HG02943 (cell line): ENCODE data around the gene AGPAT2.
"Not testable (repeated sequence)": the region's sequence is repeated elsewhere in the genome, so short reads cannot be mapped to it uniquely, and the experiment has no call there.

Source experiments
- ATAC-seq: cut with Tn5 transposase; IDR thresholded peaks from one replicate; pipeline ENCODE4 v1.9.1; 2021; ENCODE audit warnings: mild to moderate bottlenecking, low read depth, moderate library complexity; ENCODE audit not compliant: unreplicated experiment

Gene AGPAT2

DNA sequence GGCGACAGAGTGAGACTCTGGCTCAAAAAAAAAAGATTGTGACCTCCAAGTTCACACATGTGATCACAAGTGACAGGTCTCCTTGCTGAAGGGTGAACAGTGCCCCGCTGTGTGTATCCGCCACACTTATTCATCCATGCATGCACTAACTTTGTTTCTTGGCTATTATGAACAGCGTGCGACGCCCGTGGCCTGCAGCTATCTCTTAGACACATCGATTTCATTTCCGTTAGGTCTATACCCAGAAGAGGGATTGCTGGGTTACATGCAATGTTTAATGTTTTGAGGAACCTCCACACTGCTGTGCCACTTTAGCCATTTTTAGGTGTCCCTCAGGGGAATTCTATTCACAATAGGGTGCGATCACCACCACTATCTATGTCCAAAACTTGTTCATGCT, 36.6 kb downstream of the AGPAT2 start:
- ATAC-seq = no peak

DNA sequence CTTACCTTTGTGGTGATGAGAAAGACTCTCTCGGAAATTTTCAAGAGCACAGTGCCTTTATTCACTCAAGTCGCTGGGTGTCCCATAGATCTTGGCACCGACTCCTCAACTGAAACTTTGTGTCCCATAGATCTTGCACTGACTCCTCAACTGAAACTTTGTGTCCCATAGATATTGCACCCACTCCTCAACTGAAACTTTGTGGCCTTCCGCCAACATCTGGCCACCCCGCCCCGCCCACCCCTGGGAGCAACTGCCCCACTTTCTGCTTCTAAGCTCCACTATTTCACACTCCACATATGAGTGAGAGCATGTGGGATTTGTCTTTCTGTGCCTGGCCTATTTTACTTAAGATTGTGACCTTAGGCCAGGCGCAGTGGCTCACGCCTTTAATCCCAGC, 37.2 kb downstream of the AGPAT2 start:
- ATAC-seq = no peak

DNA sequence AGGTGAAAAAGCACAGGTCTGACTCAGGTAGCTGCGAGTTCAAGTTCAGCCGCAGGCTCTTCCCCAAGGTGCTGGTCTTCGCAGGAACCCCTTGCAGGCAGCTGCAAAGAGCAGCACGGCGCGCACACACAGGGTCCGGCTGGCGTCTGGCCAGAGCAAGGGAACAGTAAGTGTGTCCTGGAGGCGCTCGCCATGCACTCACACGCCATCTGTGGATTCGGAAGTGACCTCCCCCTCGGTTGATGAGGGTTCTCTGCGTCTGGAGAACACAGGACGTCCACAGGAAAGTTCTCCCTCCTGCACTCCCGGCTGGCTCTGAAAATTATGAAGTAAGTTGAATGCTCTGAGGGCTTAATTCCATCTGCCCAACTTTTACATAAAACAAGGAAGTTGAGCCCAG, 38.5 kb downstream of the AGPAT2 start:
- ATAC-seq = no peak

DNA sequence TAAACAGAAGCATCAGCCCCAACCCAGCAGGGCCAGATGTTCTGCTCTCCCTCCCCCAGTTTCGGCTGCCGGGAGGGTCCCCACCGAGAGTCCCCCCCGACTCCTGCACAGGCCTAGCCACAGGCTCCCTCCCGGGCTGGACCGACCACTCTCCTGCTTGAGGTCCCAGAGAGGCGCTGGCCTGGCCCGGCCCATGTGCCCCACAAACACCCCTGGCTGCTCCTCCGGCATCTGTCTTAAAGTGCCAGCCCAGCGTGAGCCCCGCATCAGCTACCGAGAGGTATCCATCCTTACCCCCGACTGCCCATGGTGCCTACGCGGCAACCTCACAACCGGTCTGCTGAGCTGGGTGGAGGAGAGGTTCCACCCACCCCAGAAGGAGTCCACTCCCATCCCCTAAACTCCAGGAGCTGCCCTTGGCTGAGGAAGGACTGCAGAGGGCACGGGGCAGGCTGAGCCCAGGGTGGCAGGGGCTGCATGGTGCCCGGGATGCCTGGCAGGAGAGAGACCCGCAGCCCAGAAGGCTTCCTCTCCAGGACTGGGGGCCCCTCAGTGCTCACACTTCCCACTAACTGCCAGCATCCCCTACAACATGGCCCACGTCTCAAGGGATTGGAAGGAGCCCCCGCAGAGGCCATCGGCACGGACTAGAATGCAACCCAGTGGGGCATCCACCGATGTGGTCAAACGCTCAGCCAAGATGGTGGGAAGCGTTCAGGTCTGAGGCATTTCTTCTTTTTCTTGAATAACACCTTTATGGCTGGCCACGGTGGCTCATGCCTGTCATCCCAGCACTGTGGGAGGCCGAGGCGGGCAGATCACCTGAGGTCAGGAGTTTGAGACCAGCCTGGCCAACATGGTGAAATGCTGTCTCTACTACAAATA, 40.2 kb downstream of the AGPAT2 start:
- ATAC-seq = no peak

DNA sequence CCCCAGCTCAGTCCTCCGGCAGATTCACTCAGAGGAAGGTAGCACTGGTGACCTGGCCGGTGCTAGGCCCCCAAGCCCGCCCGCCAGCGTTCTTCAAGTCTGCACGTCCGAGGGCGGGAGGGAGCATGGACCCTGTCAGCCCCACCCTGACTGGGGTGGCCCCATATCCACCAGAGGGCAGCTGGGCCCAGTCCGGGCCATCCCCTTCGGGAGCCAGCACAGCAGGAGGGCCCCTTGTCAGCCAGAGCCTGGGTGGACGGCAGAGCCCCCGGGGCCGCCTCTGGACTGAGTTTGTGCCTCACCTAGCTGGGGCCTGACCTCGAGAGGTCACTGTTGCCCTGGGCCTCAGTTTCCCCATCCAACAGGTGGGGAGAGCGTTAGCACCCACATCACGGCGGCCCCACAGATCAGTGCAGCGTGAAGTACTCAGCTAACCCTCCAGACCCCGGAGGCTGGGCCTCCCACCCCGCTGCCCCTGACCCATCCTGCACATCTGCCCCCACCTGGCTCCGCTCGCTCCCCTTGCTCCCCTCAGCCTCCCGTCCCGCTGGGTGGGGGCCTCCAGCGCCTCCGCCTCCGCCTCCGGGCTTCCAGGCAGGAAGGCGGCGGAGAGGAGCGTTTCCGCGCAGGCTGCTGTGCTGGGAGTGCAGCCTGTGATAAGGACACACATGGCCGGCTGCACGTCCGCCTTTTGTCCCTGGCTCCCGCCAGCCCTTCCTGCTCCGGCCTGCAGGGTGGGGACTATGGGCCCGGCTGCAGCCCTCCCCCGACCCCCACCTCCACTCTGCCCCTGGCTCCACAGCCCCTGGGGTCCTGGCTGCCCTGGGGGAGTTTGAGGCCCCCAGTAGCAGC, 41.1 kb downstream of the AGPAT2 start:
- ATAC-seq = no peak

DNA sequence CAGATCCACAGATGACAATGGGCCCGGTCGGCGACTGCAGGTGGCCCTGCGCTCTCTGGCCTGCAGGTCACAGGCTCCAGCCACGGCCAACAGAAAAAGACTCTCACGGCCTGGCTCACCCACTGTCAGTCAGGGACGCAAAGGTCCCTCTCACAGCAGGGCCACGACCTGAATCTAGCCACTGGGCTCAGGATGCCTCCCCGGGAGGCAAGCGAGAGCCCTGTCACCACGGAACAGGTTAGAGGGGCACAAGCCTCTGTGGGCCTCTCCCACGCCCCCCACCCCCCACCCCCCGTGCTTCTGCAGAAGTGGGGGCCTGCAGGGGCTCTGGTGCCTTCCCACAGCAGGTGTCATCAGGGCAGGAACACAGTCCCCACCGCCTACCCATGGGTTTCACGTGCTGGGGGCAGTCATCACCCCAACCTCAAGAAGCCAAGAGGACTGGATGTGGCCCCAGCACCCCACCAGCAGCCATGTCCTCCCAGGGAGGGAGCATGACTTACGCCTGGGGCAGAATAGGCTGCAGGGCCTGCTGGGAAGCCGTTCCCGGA, 41.8 kb downstream of the AGPAT2 start:
- ATAC-seq = no peak

DNA sequence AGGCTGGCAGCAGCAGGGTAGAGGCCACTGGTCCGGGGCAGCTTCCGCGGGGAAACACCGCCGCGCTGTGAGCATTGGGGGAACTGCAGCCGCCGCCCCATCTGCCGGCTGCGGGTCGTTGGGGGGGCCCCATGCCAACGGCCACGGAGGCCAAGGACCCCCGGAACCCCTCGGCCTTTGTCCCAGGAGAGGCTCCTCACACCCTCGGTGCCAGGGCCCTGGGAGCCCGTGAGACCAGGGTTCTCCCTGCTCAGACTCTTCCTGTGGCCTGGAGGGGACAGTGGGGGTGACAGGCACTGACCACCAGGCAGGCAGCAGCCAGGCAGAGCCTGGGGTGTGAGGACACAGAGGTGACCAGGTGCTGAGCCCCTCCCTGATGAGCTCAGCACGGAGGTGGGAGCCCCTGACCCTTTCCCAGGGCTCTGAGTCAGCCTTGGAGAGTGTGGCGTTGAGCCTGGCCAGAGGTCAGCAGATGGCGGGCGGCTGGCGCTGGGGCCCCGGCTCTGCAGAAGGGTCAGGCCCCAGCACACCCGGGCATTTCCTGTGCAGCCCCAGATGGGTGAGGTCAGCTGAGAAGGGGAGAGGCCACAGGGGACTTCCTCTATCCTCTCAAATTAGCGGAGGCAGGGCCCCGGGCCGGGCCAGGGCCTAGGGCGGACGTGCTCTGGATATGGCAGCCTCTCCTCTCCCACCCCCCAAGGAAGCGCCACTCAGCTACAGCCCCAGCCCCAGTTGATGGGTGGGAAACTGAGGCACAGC, 42.5 kb downstream of the AGPAT2 start:
- no peak for ATAC-seq

DNA sequence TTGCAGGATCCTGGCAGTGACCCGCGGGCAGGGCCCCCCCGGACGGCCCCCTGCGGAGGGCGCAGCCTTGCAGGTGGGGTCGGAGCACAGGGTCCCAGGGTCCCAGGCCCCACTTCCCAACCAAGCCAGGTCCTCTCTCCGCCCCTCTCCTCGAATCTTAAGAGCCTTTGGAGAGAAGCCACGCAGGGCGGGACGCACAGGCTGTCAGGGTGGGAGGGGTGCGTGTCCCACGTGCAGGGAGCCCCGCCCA, 43.0 kb downstream of the AGPAT2 start:
- no peak for ATAC-seq

DNA sequence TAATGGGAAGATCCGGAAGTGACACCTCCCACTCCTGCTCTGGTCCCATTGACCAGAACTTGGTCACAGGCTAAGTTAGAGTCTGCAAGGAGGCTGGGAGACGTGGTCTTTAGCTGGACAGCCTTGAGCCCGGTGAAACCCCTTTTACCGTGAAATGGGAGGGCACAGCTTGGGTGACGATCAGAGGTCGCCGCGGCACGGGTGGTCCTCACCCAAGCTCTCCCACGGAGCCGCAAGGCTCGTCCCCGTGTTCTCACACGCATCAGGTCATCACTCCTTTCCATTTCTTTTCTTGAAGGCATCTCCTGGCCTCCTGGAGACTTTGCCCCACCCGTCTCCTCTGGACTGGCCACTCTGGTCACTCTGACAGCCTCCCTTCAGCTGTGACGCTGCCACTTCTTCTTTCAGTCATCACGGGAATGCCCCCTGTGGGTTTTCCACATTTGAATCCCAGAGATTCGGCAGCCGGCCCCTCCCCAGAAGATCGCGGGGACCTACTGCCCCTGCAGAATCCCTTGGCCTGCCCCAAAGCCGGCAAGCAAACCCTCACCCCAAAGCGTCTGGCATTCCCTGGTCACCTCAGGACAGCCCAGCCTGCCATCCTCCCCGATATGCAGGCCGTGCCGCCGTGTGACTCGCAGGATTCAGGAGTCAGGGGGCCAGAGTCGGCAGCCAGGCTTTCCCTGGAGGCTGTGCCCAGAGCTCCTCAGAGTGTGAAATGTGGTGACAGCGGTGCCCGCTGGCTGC, 43.5 kb downstream of the AGPAT2 start:
- ATAC-seq = no peak

DNA sequence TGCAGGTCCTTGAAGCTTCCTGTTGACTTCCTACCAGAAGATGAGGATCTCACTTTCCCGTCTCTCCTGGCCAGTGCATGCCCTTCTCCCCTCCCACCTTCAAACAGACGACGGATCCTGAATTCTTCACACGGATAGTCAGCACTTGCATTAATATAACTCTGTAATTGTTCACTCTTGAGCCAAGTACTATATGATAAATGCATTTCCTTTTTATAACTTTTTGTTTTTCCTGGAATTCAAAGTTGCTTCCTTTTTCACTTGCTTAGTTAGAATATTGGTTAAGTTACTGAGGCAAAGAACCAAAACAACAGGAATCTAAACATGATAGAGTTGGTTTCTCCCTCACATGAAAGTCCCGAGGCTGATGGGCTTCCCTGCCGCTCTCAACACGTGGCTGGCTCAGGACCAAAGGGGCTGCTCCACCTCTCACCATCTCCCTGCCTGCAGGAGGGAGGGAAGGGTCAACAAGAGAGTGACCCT, 44.8 kb downstream of the AGPAT2 start:
- ATAC-seq = no peak

DNA sequence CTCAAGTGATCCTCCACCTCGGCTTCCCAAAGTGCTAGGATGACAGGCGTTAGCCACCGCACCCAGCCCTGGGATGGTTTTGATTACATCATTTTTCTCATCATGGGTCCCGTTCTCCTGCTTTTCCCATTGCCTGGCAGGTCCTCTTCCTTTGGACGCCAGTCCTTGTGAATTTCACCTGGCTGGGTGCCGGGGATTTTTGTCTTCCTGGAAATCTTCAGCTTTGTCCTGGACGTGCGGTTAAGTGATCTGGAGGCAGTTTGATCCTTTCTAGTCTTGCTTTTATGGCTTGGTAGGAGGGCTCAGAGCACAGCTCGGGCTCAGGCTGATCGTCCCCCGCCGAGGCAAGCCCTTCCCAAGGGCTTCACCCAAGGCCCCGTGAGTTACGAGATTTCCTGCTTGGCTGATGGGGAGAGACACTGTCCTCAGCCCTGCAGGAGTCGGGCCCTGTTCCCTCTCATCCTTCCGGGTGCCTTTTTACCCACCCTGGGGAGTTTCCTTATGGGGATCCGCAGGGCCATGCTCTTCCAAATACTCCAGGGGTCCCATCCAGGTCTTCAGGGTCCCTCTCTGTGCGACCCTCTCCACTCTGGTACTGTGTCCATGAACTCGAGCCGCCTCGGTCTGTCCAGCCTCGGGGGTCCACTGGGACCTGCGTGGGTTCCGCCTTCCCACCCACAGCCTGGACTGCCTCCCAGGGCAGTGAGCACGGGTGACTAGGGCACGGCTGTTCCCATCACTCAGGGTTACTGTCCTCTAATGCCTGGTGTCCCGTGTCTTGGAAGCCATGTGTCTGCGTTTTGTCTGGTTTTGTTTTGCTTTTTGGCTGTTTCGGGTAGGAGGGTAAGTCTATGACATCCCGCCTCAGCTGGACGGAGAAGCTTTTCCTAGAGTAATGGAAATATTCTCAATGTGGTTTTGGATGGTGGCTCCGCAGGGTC, 46.8 kb downstream of the AGPAT2 start:
- no peak for ATAC-seq

DNA sequence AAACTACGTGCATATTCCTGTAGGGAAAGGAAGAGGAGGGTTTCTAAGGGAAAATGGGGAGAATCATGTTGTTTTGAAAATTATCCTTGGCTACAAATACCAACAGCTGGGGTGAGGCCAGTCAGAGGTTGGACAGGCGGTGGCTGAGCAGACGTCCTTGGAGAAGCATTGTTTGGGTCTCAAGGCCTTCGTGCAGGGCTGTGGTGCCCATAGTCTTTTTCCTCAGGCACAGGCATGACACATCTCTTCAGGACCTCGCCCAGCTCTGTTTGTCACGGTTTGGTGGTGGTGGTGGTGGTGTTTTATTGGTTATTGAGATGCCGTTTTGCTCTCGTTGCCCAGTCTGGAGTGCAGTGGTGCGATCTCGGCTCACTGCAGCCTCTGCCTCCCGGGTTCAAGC, 52.4 kb downstream of the AGPAT2 start:
- ATAC-seq = no peak

DNA sequence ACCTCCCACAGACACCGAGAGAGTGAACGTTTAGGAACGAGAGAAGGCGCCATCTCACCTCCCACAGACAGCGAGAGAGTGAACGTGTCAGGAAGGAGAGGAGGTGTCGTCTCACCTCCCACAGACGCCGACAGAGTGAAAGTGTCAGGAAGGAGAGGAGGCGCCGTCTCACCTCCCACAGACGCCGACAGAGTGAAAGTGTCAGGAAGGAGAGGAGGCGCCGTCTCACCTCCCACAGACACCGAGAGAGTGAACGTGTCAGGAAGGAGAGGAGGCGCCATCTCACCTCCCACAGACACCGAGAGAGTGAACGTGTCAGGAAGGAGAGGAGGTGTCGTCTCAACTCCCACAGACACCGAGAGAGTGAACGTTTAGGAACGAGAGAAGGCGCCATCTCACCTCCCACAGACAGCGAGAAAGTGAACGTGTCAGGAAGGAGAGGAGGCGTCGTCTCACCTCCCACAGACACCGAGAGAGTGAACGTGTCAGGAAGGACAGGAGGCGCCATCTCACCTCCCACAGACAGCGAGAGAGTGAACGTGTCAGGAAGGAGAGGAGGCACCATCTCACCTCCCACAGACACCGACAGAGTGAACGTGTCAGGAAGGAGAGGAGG, 54.7 kb downstream of the AGPAT2 start:
- not testable (repeated sequence) for ATAC-seq

DNA sequence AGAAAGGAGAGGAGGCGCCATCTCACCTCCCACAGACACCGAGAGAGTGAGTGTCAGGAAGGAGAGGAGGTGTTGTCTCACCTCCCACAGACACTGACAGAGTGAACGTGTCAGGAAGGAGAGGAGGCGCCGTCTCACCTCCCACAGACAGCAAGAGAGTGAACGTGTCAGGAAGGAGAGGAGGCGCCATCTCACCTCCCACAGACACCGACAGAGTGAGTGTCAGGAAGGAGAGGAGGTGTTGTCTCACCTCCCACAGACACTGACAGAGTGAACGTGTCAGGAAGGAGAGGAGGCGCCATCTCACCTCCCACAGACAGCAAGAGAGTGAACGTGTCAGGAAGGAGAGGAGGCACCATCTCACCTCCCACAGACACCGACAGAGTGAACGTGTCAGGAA, 55.2 kb downstream of the AGPAT2 start:
- not testable (repeated sequence) for ATAC-seq

DNA sequence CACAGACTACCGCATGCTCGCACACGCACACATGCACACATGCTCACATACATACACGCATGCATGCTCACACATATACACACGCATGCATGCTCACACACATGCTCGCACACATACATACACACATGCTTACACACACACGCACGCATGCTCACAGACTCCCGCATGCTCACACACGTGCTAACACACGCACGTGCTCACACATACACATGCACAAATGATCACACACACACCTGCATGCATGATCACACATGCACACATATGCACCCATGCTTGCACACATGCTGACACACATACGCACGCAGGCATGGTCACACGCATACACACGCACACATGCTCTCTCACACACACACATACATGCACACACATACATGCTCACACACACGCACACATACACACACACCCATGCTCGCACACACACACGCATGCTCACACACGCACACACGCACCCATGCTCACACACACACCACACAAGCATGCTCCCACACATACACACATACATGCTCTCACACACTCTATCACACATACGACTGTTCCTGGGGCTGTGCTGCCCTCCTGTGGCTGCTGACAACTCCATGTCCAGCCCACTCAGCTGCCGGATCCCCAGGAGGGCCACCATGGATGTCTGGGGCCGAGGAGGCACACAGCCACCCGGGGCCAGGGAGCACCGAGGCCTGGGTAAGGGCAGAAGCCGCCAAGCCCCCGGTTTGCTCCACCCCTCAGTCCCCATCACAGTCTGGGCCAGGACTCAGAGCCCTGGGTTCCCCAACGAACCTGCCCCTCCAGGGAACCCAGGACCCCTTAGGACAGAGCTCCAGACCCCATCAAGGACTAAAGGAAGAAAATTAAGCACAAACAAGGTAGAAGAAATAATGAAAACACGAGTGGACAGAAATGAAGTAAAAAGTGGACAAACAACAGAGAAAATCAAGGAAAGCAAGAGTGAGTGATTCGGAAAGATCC, 55.9 kb downstream of the AGPAT2 start:
- ATAC-seq = no peak

DNA sequence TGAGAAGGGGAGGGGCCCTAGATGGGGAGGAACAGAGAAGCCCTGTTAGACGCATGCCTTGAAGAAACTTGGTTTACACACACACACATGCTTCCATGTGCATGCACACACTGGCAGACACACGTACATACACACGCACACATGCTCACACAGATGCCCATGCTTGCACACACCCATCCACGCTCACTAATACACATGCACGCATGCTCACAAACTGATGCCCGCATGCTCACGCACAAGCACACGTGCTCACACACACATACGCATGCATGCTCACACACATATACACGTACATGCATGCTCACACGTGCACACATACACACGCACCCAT, 56.6 kb downstream of the AGPAT2 start:
- ATAC-seq = no peak

DNA sequence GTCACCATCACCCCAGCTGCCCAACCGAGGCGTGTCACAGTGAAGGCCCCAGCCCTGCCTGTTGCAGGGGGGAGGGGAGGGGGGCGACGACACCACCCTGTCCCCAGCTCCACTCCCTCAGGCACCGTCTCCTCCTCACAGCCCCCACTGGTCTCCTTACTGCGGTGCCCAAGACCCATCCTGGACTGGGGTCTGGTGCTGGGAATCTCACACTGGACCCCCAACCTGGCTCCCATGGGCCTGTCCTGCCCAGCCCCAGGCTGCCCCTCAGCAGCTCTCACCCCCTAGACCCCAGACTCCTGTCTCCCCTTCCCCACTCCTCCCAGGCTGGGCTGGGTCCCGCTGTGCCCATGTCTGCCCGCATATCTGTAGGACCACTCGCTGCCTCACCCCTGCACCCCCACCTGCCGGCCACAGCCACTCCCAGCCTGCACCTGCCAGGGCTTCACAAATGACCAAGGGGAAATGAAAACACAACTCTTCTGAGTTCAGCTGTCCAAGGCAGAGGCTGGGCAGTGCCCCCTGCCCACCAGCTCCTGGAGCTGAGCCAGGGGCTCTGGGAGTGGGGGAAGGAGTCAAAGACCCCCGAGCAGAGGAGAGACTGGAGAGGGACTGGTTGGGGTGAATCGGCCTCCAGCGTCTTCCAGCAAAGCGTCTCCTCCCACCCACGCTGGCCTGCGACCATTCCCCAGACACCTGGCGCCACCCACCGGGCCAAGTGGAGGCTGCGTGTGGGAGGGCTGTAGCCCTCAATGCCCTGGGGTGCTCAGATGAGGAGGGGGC, 57.2 kb downstream of the AGPAT2 start:
- ATAC-seq = no peak
